Right kidney (tissue), 1 donor: Measurements from ENCODE around the gene STX12.
A peak's percentile ranks its signal among the peaks of the same experiment; 100 is the strongest.
"Not testable (repeated sequence)": the region's sequence is repeated elsewhere in the genome, so short reads cannot be mapped to it uniquely, and the experiment has no call there.

Experiments
- DNase-seq: peaks from one replicate; pipeline ENCODE4 v3.0.0-alpha.2; 2016

The STX12 gene

GRCh38 chr1:27829339-27829960 lies 56.4 kb downstream of the STX12 start:
- not testable (repeated sequence) for DNase-seq

GRCh38 chr1:27830621-27831440 lies 57.8 kb downstream of the STX12 start, which contains the start of gene PPP1R8:
Gene PPP1R8, plus strand, starts transcription at chr1:27830782. Its CDS starts 54 bp downstream, at chr1:27830836.
- DNase-seq = peak; percentile 92

GRCh38 chr1:27831568-27832410 lies 58.8 kb downstream of the STX12 start:
- DNase-seq = no peak

GRCh38 chr1:27832762-27833161 lies 59.7 kb downstream of the STX12 start:
- no peak for DNase-seq

- no peak for DNase-seq
Measured at GRCh38 chr1:27833470-27833869, 60.5 kb downstream of the STX12 start.

- no peak for DNase-seq
Measured at GRCh38 chr1:27835046-27835445, 62.0 kb downstream of the STX12 start.

GRCh38 chr1:27835501-27835900 lies 62.5 kb downstream of the STX12 start:
- DNase-seq = no peak

GRCh38 chr1:27849951-27850350 lies 76.9 kb downstream of the STX12 start:
- DNase-seq = no peak

GRCh38 chr1:27855085-27855484 lies 82.1 kb downstream of the STX12 start:
- no peak for DNase-seq

GRCh38 chr1:27856561-27857343 lies 83.7 kb downstream of the STX12 start:
- DNase-seq = no peak

GRCh38 chr1:27857552-27857951 lies 84.5 kb downstream of the STX12 start:
- not testable (repeated sequence) for DNase-seq

GRCh38 chr1:27858072-27858948 lies 85.3 kb downstream of the STX12 start:
- DNase-seq = peak; percentile 56

GRCh38 chr1:27858949-27859576 lies 86.0 kb downstream of the STX12 start:
- DNase-seq = no peak

- DNase-seq = no peak
Measured at GRCh38 chr1:27861436-27861835, 88.4 kb downstream of the STX12 start.

GRCh38 chr1:27862004-27862403 lies 89.0 kb downstream of the STX12 start:
- DNase-seq = no peak

- DNase-seq = peak; percentile 37
Measured at GRCh38 chr1:27862671-27863537, 89.9 kb downstream of the STX12 start.

- DNase-seq = no peak
Measured at GRCh38 chr1:27863538-27863915, 90.5 kb downstream of the STX12 start.

- DNase-seq = no peak
Measured at GRCh38 chr1:27864264-27864895, 91.4 kb downstream of the STX12 start.

GRCh38 chr1:27865821-27866220 lies 92.8 kb downstream of the STX12 start:
- no peak for DNase-seq
